ENCODE data around the gene IRAK2. TPM values are rescaled to one million over a fixed set of nuclear protein-coding genes. Genes with fewer than 3 reads are reported as not detected.
A peak's percentile ranks its signal among the peaks of the same experiment; 100 is the strongest.

IRAK2 gene
- total RNA-seq, 1 donor from 2014 or later = 1.4 TPM

- no peak for TF ChIP-seq CTCF (conservative IDR thresholded peaks at IDR 0.05)
- Mint-ChIP-seq H3K27me3 (no peaks in the 10 kb centered on the region), H3K4me1 (ENCODE audit: unreplicated experiment) (peaks cover 5% of the 10 kb centered on the region), H3K9me3 (no peaks in the 10 kb centered on the region), H3K27ac (no peak overlapping the region), H3K4me3 (no peak overlapping the region), H3K36me3 (peaks cover 8% of the 10 kb centered on the region)
- DNase-seq (ENCODE audit: extremely low spot score, unreplicated experiment) = no peak
Observed at GRCh38 chr3:10291641-10292040, 126.9 kb downstream of the IRAK2 start.

GRCh38 chr3:10292505-10293419, 128.0 kb downstream of the IRAK2 start, which contains the start of gene GHRL:
GHRL (minus strand) TSS chr3:10292947; CDS start chr3:10290180, 2,767 bp downstream.
- no peaks in the 10 kb centered on the region for H3K9me3 Mint-ChIP-seq
- DNase-seq (ENCODE audit: extremely low spot score, unreplicated experiment) = no peak
- H3K4me1 Mint-ChIP-seq (ENCODE audit: unreplicated experiment) = no peaks in the 10 kb centered on the region
- peaks cover 13% of the 10 kb centered on the region for H3K36me3 Mint-ChIP-seq
- H3K4me3 Mint-ChIP-seq = no peak within 1 kb of the TSS
- TF ChIP-seq CTCF (conservative IDR thresholded peaks at IDR 0.05) = no peak
- no peaks in the 10 kb centered on the region for H3K27me3 Mint-ChIP-seq
- H3K27ac Mint-ChIP-seq = peak within 1 kb of the TSS; percentile 29

Other genes with a start within 250 kb of the IRAK2 start
- 22.6 and 30.0 TPM in 2 replicates for gene IL17RC, start 247.8 kb upstream of the IRAK2 start, total RNA-seq (ENCODE audit: low replicate concordance)
- 40.1 and 44.3 TPM in 2 replicates for gene CRELD1, start 231.1 kb upstream of the IRAK2 start, total RNA-seq (ENCODE audit: low replicate concordance)
- gene PRRT3, start 212.5 kb upstream of the IRAK2 start, total RNA-seq (ENCODE audit: low replicate concordance) = 8.2 and 11.3 TPM in 2 replicates
- gene EMC3, start 178.1 kb upstream of the IRAK2 start, total RNA-seq (ENCODE audit: low replicate concordance) = 51.8 and 71.9 TPM in 2 replicates
- gene FANCD2, start 138.5 kb upstream of the IRAK2 start, total RNA-seq (ENCODE audit: low replicate concordance) = 17.7 and 38.0 TPM in 2 replicates
- gene FANCD2OS, start 56.7 kb upstream of the IRAK2 start, total RNA-seq (ENCODE audit: low replicate concordance) = not detected in 2 replicates
- gene BRK1, start 49.2 kb upstream of the IRAK2 start, total RNA-seq (ENCODE audit: low replicate concordance) = 132 and 147 TPM in 2 replicates
- gene VHL, start 23.1 kb upstream of the IRAK2 start, total RNA-seq (ENCODE audit: low replicate concordance) = 58.6 and 73.4 TPM in 2 replicates
- gene TATDN2, start 83.5 kb downstream of the IRAK2 start, total RNA-seq (ENCODE audit: low replicate concordance) = 31.3 and 34.6 TPM in 2 replicates
- gene GHRL, start 128.0 kb downstream of the IRAK2 start, total RNA-seq (ENCODE audit: low replicate concordance) = 14.3 and 29.6 TPM in 2 replicates
- gene SEC13, start 156.2 kb downstream of the IRAK2 start, total RNA-seq (ENCODE audit: low replicate concordance) = 134 and 183 TPM in 2 replicates